ENCODE data around the gene RXRG.

RXRG gene

GRCh38 chr1:165418195-165418594 is 26.7 kb downstream of the RXRG start:
- DNase-seq (ENCODE audit: low read depth in 2 of 2), result no peak
- TF ChIP-seq CTCF (IDR thresholded peaks at IDR 0.05; ENCODE audit: low read depth, low read length), result no peak
- no peak overlapping the region for H3K4me3 ChIP-seq (replicated peaks in 1 of 2; ENCODE audit: low read depth in 2 of 2, low read length in 2 of 2)

GRCh38 chr1:165416876-165417275 is 28.1 kb downstream of the RXRG start:
- H3K4me3 ChIP-seq (replicated peaks in 1 of 2; ENCODE audit: low read depth in 2 of 2, low read length in 2 of 2), result no peak overlapping the region
- no peak for TF ChIP-seq CTCF (IDR thresholded peaks at IDR 0.05; ENCODE audit: low read depth, low read length)
- no peak for DNase-seq (ENCODE audit: low read depth in 2 of 2)

- no peak for DNase-seq (ENCODE audit: low read depth in 2 of 2)
- H3K4me3 ChIP-seq (replicated peaks in 1 of 2; ENCODE audit: low read depth in 2 of 2, low read length in 2 of 2), result no peak overlapping the region
- no peak for TF ChIP-seq CTCF (IDR thresholded peaks at IDR 0.05; ENCODE audit: low read depth, low read length)
These were observed 29.9 kb downstream of the RXRG start for GRCh38 chr1:165415068-165415467.

- no peak for DNase-seq (ENCODE audit: low read depth in 2 of 2)
- H3K4me3 ChIP-seq (replicated peaks in 1 of 2; ENCODE audit: low read depth in 2 of 2, low read length in 2 of 2), result no peak overlapping the region
- no peak for TF ChIP-seq CTCF (IDR thresholded peaks at IDR 0.05; ENCODE audit: low read depth, low read length)
These were observed 30.3 kb downstream of the RXRG start for GRCh38 chr1:165414620-165415019.

- no peak for DNase-seq (ENCODE audit: low read depth in 2 of 2)
- H3K4me3 ChIP-seq (replicated peaks in 1 of 2; ENCODE audit: low read depth in 2 of 2, low read length in 2 of 2), result no peak overlapping the region
- TF ChIP-seq CTCF (IDR thresholded peaks at IDR 0.05; ENCODE audit: low read depth, low read length), result no peak
These were observed 33.5 kb downstream of the RXRG start for GRCh38 chr1:165411396-165411795.

- H3K4me3 ChIP-seq (replicated peaks in 1 of 2; ENCODE audit: low read depth in 2 of 2, low read length in 2 of 2), result no peak overlapping the region
- DNase-seq (ENCODE audit: low read depth in 2 of 2), result no peak
- no peak for TF ChIP-seq CTCF (IDR thresholded peaks at IDR 0.05; ENCODE audit: low read depth, low read length)
These were observed 35.1 kb downstream of the RXRG start for GRCh38 chr1:165409657-165410358.

- peak; percentile 26 to 46 for DNase-seq (ENCODE audit: low read depth in 2 of 2)
- no peak for TF ChIP-seq CTCF (IDR thresholded peaks at IDR 0.05; ENCODE audit: low read depth, low read length)
- H3K4me3 ChIP-seq (replicated peaks in 1 of 2; ENCODE audit: low read depth in 2 of 2, low read length in 2 of 2), result no peak overlapping the region
These were observed 36.4 kb downstream of the RXRG start for GRCh38 chr1:165408518-165408917.

Data from cardiac fibroblast (primary cell).